AG08395 (cell line): ENCODE measurements around the gene RACGAP1.
A peak's percentile ranks its signal among the peaks of the same experiment; 100 is the strongest.

Source experiments
- DNase-seq: peaks from one replicate; pipeline ENCODE4 v3.0.0; 2012; ENCODE audit warnings: mixed read lengths, low spot score

Gene RACGAP1

GRCh38 chr12:49967777-49968250, 57.5 kb downstream of the RACGAP1 start:
- DNase-seq, result no peak

- DNase-seq, result peak; percentile 94
Measured at GRCh38 chr12:49967042-49967776, 58.1 kb downstream of the RACGAP1 start.

DNA sequence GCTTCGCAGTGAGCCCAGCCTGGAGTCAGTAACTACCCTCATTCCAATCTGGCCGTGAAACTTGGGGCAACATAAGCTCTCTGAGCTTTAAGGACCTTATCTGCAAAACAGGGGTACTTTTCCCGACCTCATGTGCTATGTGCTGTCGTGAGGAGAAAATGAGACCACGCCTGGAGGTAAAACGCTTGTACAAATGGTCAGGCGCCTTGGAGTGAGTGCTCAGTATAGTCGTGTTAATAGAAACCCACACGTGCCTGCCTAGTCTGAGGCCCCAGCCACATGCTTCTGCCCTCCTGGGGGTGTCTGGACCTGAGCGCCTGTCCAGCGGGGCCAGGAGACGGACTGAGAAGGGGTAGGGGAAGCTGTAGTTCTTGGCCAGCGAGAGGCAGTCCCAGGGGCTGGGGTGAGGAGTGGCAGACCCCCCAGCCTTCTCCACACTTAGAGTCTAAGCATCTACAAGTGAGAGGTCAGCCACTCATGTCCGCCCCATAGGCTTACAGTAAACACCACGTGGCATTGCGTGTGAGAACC, 58.7 kb downstream of the RACGAP1 start:
- DNase-seq, result no peak

DNA sequence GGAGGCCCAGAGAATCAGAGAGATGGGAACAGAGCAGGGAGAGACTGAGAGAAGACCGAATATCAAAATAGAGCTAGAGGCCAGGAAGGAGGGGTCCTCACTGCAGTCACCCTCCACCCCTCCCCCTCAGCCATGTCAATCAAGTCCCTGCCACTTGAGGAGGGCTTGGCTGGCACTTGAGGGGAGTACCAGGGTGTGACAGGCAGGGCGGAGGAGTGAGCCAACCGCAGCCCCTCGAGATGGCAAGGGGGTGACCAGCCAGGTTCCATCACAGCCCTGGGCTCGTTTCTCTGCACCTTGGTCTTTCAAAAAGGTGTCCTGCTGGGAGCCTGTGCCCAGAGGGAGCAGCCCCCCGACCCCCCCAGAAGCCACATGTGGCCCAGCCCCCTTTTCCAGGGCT, 59.5 kb downstream of the RACGAP1 start:
- DNase-seq, result no peak

- no peak for DNase-seq
Measured at GRCh38 chr12:49964849-49965624, 60.3 kb downstream of the RACGAP1 start.

DNA sequence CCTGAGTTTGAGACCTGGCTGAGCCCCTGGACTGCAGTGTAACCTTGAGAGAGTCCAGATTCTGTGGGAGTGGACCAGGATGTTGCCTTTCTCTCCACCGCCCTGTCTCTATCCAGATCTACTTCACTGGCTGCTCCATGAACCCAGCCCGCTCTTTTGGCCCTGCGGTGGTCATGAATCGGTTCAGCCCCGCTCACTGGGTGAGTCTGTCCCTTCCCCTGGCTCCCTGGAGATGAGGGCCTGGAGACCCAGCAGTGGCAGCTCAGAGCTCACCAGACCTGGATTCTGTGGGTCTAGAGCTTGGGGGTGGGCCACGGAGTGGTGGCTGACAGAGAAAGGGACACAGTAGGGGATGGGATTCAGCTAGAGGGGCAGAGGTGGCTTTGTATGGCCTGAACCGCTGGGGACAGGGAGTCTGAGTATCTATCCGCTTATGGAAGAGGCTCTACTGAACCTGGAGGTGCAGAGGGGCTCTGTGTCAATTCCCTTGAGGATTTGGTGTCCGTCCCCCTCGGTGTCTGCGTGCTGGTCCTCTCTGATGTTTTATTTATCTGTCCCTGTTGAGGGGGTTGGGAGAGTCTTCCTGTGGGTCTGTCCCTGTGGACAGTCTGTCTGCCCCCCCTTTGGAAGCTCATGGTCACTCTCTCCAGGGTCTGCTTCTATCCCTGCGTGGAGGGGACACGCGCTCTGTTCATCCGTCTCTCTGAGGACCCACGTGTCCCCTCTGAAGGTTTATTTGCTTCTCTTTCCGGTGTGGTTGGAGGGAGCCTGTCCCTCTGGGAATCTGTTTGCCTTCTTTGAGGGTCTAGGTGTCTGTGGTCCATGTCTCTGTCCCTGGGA, 61.1 kb downstream of the RACGAP1 start:
- no peak for DNase-seq

DNA sequence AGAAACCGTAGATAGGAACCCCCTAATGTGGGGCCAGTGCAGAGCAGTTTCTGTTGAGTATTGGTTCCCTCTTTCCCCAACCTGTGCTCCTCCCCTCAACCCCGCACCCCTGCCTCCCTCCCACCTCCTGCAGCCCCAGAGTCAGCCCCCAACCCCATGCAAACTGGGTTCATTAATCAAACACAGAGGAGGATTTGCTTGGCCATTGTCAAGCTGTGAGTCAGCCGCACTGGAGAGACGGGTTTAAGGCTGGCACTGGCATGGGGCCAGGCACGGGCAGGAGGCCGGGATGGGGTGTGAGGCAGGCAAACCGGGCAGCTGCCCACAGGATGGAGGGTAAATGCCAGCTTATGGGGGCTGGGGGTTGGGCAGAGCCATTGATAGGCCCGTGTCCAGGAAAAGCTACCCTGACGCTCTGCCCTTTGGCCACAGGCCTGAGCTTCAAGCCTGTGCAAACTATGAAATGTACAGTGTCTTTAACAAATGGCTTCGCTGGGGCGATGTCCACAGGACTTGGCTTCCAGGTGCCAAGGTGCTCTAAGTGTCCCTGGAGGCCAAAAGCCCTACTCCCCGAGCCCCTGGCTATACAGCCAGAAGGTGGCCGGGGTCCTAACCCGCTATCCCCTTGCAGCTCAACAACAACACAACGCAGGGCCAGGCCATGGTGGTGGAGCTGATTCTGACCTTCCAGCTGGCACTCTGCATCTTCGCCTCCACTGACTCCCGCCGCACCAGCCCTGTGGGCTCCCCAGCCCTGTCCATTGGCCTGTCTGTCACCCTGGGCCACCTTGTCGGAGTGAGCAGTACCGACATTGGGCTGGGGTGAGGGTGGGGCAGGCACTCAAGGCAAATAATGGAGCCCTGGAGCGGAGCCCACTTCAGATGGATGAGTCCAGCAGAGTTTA, 62.2 kb downstream of the RACGAP1 start:
- DNase-seq, result no peak

DNA sequence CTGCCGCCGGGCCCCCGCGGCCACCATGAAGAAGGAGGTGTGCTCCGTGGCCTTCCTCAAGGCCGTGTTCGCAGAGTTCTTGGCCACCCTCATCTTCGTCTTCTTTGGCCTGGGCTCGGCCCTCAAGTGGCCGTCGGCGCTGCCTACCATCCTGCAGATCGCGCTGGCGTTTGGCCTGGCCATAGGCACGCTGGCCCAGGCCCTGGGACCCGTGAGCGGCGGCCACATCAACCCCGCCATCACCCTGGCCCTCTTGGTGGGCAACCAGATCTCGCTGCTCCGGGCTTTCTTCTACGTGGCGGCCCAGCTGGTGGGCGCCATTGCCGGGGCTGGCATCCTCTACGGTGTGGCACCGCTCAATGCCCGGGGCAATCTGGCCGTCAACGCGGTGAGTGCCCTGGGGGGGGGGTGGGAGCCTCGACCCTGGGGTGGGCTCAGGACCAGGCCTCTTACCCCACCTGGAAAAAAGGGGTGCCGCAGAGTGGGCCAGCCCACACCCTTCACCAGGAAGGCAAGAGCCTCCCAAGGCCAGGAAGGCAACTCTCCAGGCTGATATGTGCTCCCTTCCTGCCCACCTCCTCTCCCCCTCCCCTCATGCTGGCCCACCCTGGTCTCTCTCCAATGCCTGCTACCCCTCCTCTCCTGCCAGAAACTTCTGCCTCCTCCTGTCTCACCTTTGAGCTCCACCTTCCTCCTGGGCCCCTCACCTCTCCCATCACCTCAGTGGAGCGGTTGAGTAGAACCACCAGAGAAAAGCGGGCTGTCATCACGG, 63.1 kb downstream of the RACGAP1 start:
- DNase-seq, result no peak

DNA sequence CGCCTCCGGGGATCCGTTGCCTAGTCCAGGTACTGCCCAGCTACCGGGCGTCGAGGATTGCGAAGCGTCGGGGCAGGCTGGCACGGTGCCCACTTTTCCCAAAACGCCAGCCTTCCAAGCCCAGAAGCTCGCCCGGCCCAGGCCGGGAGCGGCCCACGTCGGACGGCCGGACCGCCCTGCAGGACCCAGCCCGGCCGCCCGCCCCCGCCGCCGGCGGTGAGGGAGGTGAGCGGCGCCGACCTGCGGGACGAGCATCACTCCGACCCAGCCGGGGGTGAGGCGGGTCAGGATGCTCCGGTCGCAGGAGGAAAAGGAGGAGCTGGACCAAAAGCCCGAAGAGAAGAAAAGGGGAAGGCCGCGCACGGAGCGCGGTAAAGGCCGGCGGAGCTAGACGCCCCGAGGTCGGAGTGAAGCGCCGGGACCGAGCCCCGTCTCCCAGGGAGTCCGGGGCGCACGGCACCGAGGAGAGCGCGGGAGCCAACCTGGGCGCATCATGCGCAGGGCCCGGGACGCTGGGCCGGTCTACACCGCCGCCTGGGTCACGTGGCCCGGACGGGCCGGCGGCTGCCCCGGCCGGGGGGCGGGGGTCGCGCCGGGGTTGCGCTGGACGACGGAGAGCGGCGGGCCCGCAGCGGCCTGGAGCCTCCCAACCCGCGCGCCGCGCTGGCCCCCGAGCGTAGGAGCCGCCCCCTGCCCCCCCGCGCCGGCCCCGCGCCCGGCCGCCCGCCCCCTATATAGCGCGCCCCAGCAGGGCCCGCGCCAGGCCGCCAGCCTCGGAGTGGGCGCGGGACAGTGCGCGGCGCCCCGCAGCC, 64.0 kb downstream of the RACGAP1 start, which contains the start of gene AQP5:
Gene AQP5, plus strand, starts transcription at position 762 of the 812 bp plus-strand sequence. CDS start 146 bp downstream, outside the sequence.
- DNase-seq, result no peak

GRCh38 chr12:49960474-49961110, 64.7 kb downstream of the RACGAP1 start:
- no peak for DNase-seq

- DNase-seq, result no peak
Measured at GRCh38 chr12:49959685-49960473, 65.4 kb downstream of the RACGAP1 start.

DNA sequence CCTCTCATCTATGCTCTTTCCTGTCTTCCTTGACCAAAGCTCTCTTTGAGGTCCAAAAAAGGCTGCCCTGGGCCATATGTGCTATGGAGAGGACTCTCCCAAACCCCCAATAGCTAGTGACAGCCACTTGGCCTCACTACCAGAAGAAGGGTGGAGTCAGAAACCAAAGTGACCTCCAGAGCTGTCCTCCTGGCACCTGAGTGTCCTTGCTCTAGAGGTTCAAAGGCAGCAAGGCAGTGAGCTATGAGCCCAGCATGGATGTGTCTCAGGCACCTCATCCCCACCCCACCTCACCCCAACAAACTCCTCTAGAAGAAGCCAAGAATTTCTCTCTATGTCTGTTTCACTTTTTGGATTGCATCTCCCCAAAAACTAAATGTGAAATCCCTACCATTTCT, 67.7 kb downstream of the RACGAP1 start:
- no peak for DNase-seq

DNA sequence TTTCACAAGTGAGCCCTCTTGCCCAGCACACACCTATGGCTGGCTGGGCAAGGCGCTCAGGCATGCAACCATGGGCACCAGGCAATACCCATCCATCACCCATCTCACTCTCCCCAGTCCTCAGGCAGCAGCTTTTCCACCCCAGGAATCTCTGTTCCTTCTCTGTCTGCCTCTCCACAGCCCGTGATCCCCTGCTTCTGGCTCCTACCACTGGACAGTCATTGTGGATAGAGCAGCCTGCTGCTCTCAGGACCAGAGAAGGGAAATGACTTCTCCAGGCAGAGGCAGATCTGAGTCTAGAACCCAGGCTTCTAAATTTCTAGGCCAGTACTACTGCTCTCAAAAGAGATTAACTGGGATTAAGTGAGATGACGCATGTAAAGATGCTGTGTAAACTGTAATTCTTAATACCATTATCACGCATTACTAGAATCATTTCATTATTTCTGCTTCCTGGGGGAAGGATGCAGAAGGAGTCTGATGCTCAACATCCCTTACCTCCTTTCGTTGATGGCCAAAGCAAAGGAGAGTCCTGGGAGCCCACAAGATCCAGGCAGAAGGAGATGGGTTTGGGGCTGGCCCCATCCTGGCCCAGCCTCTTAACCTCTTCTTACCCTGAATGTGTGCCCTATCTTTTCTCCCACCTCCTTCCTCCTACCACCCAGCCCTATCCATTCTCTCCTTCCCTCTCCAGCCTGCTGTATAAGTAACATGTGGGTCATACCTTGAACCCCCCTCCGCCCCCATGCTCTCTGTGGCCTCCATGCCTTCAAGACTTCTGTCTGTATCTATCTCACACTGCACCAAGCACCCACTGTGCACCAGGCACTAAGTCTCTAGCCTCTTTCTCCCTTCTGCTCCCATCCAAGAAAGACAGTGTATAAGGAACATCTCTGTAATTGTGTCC, 68.4 kb downstream of the RACGAP1 start:
- DNase-seq, result no peak

GRCh38 chr12:49955899-49956662, 69.2 kb downstream of the RACGAP1 start:
- no peak for DNase-seq

DNA sequence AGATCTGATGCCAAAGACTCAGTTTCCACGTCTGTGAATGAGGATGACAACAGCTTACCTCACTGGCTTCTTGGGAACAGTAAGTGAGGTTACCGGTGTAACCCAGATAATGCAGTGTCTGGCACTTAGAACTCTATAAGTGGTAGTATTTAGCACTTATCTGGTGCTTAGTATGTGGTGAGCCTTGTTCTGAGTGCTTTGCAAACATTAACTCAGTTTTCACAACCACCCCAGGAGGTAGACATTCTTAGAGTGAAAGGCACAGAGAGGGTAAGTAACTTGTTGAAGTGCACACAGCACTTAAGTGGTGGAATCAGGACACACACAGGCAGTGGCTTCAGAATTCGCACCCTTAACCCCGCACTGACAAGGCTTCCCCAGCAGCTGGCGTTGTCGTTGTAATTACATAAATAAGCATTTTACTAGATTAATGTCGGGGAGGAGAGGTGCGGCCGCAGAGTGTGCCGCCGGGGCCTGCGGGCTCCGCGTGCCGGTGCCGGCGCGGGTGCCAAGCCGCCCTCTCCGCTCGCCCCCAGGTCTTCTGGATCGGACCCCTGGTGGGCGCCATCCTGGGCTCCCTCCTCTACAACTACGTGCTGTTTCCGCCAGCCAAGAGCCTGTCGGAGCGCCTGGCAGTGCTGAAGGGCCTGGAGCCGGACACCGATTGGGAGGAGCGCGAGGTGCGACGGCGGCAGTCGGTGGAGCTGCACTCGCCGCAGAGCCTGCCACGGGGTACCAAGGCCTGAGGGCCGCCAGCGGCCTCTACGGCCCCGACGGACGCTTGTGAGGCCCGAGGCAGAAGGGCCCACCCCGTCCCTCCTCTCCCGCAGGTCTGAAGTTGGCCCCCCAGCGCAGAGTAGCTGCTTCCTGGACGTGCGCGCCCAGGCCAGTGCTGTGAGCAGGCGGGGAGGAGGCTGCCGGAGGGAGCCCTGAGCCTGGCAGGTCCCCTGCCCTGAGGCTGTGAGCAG, 70.1 kb downstream of the RACGAP1 start:
- no peak for DNase-seq
